BE2C (cell line): ENCODE measurements around the gene ANO1.

ENCODE experiments used
- DNase-seq: peaks from one replicate; pipeline ENCODE4 v3.0.0-alpha.2; 2020
- H3K27me3 ChIP-seq: fragments of 250-450 bp; sonication (Bioruptor Pico); 2 replicates; pipeline ENCODE4 v1.5.1; 2020; ENCODE audit warnings: mild to moderate bottlenecking
- H3K36me3 ChIP-seq: fragments of 250-450 bp; sonication (Bioruptor Pico); 2 replicates; pipeline ENCODE4 v1.5.1; 2020; ENCODE audit warnings: mild to moderate bottlenecking
- H3K4me1 ChIP-seq: fragments of 250-450 bp; sonication (Bioruptor Pico); 2 replicates; pipeline ENCODE4 v1.5.1; 2020
- H3K4me3 ChIP-seq: 2 replicates; pipeline ENCODE4 v1.5.1; 2011; ENCODE audit warnings: low read depth, low read length
- H3K9me3 ChIP-seq: fragments of 250-450 bp; sonication (Bioruptor Pico); 2 replicates; pipeline ENCODE4 v1.5.1; 2020
- TF ChIP-seq, protein P1 (sequence below): IDR thresholded peaks from 2 replicates; pipeline ENCODE4 v1.5.1; 2012; ENCODE audit warnings: mild to moderate bottlenecking, low read depth, low read length

ANO1 gene

DNA sequence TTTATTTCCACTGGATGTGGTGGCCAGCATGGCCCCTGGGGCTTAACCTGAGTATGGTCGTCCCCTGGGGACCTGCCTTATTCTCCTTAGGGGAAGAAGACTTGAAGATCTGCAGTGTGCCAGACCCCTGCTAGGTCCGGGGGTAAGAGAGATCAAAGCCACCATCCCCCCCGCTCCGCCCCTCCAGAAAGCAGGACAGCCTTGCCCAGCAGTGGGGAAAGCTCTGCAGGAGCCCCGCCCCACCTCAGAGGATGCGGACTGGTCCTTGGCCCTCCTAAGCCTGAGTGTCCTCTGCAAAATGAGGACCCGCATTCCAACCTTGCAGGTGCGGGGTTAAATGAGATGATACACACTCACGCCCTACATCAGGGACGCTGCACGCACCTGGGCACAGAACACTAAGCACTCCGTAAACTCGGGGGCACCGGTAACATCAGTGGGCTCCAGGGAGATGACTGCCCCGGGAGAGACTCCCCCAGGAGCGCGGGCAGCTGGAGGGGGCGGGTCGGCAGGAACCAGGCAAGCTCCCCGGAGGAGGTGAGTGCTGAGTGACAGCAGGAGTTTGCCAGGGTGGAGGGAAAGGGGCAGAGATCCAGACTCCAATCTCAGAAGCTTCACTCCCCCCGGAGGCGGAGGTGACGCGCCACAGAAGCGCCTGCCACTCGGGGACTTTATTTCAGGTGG lies 564 bp upstream of the ANO1 start:
- TF ChIP-seq, protein P1, sequence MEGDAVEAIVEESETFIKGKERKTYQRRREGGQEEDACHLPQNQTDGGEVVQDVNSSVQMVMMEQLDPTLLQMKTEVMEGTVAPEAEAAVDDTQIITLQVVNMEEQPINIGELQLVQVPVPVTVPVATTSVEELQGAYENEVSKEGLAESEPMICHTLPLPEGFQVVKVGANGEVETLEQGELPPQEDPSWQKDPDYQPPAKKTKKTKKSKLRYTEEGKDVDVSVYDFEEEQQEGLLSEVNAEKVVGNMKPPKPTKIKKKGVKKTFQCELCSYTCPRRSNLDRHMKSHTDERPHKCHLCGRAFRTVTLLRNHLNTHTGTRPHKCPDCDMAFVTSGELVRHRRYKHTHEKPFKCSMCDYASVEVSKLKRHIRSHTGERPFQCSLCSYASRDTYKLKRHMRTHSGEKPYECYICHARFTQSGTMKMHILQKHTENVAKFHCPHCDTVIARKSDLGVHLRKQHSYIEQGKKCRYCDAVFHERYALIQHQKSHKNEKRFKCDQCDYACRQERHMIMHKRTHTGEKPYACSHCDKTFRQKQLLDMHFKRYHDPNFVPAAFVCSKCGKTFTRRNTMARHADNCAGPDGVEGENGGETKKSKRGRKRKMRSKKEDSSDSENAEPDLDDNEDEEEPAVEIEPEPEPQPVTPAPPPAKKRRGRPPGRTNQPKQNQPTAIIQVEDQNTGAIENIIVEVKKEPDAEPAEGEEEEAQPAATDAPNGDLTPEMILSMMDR = no peak
- peaks cover 46% of the 10 kb centered on the region for H3K27me3 ChIP-seq

DNA sequence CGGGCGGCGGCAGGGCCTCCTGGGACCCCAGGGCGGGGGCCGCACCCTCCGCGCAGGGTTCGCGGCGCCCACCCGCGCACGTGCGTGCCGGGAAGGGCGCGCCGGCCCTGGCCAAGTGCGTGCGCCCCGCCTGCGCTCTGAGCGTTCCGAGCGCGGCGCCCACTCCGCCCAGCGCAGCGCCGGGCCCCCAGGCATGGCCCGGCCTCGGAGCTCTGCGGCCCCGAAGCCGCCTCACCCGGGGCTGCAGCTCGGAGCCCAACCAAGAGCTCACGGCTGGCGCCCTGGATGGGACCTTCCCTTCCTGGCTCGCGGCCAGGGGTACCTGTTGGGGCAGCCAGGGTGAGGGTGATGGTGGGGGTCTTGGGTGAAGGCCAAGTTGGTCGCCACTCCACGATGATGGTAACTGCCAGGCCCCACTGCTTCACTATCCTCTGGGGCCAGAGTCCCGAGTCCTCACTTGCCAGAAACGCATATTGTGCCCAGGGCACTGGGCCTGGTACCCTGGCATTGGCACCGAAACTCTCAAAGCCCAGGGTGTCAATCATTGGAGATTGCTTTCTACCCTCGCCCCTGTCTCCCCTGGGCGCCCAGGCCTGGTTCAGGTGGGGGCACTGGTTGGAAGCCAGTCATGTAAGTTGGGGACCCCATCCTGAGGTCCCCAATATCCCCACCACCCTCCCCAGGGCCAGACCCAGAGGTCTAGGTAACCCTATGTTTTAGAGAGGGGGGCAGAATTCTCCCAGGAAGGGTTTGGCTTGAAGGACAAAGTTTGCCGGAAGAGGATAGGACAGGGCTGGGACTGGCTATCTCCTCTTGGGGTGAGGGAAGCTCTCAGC lies 882 bp downstream of the ANO1 start:
- Histone ChIP-seq H3K9me3 (no peaks in the 10 kb centered on the region), H3K4me1 (no peaks in the 10 kb centered on the region), H3K27me3 (peaks cover 46% of the 10 kb centered on the region), H3K36me3 (no peaks in the 10 kb centered on the region), H3K4me3 (no peak overlapping the region)
- DNase-seq = no peak
- TF ChIP-seq, protein P1 = no peak

More for the DNA sequence above, 564 bp upstream of the ANO1 start:
- no peaks in the 10 kb centered on the region for H3K36me3 ChIP-seq
- H3K4me3 ChIP-seq = no peak overlapping the region
- H3K4me1 ChIP-seq = no peaks in the 10 kb centered on the region
- DNase-seq = no peak
- H3K9me3 ChIP-seq = no peaks in the 10 kb centered on the region

GRCh38 chr11:70079691-70080090 lies 1.6 kb downstream of the ANO1 start:
- H3K36me3 ChIP-seq = no peaks in the 10 kb centered on the region
- no peak for DNase-seq
- H3K4me1 ChIP-seq = no peaks in the 10 kb centered on the region
- TF ChIP-seq, protein P1 = no peak
- H3K4me3 ChIP-seq = no peak overlapping the region
- H3K27me3 ChIP-seq = peaks cover 42% of the 10 kb centered on the region
- H3K9me3 ChIP-seq = no peaks in the 10 kb centered on the region

DNA sequence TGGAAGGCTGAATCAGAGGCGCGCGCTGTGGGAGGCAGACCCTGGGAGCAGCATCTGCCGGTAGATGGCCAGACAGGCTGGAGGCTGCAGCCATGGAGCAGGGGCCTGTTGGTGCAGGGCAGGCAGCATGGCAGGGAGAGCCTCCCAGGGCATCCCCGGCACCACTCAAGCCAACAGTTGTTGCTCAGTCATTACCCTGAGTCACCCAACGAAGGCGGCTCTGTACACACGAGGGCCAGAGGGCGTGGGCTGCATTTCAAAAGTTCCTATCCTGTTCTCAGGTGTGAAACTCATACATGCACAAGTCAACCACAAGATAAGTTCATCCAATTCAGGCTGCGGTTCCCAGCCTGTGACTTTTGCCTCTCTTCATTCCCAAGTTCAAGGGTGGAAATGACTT lies 2.6 kb downstream of the ANO1 start:
- no peaks in the 10 kb centered on the region for H3K4me1 ChIP-seq
- no peaks in the 10 kb centered on the region for H3K36me3 ChIP-seq
- H3K4me3 ChIP-seq = no peak overlapping the region
- TF ChIP-seq, protein P1 = no peak
- H3K9me3 ChIP-seq = no peaks in the 10 kb centered on the region
- DNase-seq = no peak
- peaks cover 42% of the 10 kb centered on the region for H3K27me3 ChIP-seq

GRCh38 chr11:70082829-70083228 lies 4.7 kb downstream of the ANO1 start:
- TF ChIP-seq, protein P1 = peak; percentile 44
- H3K36me3 ChIP-seq = no peaks in the 10 kb centered on the region
- no peak overlapping the region for H3K4me3 ChIP-seq
- DNase-seq = no peak
- H3K27me3 ChIP-seq = peaks cover 24% of the 10 kb centered on the region
- no peaks in the 10 kb centered on the region for H3K9me3 ChIP-seq
- H3K4me1 ChIP-seq = no peaks in the 10 kb centered on the region
